Smooth muscle cell of the brain vasculature (primary cell): ENCODE measurements around the gene TMEM184C.

ENCODE experiments used
- DNase-seq: peaks from one replicate; pipeline ENCODE4 v3.0.0-alpha.2; 2012; ENCODE audit warnings: low read depth, low spot score

Gene TMEM184C

DNA sequence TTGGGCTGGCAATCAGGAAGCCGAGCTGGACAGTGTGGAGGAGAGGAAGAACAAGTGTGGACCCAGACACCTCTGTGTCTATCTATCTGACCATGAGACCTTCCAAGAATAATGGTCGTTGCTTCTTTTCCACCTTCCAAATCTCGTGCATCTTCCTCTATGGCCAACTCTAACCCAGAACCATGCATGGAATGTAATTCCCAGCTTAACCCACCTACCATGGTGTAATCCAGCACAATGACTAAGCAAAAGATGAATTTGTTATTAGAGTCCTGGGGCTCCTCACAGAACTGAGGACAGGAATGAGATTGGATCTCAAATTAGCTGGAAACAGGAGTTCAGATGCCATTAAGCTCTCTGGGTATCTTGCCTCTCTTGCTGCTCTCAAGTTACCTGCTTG is 17.4 kb upstream of the TMEM184C start:
- no peak for DNase-seq

DNA sequence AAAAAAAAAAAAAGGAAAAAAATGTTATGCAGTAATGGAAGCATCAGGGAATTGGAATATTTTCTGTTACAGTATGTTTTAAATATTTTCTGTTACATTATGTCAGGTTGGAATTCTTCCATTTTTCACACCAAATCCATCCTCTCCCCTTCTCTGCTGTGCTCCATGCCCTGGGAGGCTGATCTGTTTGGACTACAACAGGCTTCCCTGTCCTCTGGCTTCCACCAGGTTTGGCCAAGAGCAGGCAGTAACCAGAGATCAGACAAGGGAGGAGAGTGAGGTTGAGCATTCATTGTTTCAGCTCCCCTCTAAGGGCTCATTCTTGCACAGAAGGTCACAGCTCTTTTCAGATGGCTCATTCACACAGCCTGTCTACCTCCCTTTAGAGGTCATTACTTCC is 11.7 kb upstream of the TMEM184C start:
- DNase-seq: no peak

DNA sequence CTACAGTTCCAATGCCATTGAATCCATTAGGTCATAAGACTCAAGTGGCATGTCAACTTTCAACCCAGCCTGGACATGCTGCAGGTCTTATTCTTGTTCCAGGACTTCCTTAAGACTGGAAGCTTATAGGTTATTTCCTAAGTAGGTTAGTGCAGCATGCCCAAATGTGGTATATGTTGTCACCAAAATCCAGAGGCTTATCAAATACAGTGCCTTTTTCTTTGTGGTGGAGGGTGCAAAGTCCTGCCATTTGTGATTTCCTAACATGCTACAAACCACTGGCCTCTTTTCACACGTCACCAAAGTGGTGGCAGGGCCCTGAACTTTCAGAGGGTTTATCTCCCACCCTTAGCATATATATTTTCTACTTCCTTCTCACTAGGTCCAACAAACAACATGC is 9.7 kb upstream of the TMEM184C start:
- no peak for DNase-seq

DNA sequence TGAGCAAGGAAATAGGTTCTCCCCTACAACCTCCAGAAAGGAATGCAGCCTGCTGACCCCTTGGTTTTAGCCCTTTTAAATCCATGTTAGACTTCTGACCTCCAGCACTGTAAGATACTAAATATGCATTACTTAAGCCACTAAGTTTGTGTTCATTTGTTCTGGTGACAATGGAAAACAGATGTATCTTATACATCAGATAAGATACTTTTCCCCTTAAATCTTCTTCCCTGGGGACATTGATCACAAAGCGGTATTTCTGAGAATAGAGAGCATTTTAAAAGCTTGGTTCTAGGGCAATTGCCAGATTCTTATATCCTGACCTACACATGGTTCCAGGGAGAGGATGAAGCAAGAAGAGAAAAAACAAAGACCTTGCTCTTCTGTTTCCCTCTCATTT is 6.5 kb upstream of the TMEM184C start:
- no peak for DNase-seq

DNA sequence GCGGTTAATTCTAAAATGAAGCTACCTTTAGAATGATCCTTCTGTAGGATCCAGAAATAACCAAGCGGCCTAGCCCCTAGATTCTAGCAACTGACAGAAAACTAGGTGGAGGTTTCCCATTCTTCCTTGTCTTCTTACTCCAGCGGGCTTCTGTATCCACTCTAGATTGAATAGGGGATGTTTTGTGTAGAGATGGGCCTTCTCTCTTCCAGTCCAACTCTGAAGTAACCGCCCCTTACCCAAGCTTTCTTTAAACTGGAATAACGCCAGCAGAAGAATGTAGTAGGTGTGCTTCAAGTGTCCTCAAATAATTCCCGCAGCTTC is 386 bp upstream of the TMEM184C start:
- DNase-seq: no peak

DNA sequence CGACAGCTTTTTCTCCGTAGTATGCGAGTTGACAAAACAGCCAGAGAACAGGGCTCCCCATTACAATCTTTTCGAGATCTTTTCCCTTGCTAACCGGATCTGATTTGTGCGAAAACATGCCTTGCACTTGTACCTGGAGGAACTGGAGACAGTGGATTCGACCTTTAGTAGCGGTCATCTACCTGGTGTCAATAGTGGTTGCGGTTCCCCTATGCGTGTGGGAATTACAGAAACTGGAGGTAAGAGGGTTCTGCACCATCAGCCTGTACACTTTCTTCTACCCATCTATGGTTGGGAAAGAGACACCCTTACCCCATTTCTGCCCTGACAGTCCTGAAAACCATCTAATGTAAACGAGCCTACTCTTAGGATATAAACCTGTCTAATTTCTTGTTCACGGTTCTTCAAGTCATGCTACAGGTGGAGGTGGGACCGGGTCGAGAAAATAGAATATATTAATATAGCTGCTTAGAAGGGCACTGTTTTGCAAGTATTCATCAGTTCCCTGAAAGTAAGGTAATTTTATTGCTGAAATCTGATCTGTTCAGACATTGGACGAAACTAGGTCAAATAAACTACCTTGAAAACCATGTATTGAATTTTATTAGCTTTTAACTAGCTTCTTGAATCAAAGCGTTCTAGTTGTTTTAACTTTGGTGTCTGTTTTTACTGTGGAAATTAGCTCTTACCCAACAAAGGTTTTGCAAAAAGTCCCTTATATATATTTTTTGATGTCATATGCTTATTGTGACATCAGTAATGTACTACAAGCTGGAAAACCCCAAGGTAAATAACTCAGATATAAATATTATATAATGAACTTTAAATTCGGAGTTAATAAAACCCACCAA is 869 bp downstream of the TMEM184C start:
- DNase-seq: no peak

DNA sequence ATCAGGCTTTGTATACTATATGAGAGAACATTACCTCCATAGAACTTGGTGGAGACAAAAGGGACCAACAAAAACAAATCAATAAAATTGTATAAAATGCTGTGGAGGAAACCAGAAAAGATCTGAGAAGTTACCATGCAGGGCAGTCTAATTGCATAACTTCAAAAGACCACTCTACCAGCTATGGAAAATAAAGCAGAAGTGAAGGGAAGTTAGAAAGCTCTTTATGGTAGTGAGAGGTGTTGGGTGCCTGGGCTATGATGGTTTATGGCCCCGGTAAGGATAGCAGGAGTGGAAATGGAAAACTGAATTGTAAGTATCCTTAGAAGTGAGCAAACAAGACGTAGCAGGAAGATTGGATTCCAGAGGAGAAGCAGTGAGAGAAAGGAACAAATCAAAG is 3.1 kb downstream of the TMEM184C start:
- DNase-seq: no peak

DNA sequence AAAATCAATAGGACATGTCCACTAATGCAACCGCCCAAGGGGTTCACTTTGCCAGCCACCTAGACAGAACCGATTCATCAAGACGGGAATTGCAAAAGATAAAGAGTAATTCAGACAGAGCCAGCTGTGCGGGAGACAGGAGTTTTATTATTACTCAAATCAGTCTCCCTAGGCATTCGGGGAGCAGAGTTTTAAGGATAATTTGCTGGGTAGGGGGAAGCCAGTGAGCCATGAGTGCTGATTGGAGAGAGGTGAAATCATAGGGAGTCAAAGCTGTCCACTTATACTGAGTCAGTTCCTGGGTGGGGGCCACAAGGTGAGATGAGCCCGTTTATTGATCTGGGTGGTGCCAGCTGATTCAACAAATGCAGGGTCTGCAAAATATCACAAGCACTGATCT is 8.5 kb downstream of the TMEM184C start:
- no peak for DNase-seq

DNA sequence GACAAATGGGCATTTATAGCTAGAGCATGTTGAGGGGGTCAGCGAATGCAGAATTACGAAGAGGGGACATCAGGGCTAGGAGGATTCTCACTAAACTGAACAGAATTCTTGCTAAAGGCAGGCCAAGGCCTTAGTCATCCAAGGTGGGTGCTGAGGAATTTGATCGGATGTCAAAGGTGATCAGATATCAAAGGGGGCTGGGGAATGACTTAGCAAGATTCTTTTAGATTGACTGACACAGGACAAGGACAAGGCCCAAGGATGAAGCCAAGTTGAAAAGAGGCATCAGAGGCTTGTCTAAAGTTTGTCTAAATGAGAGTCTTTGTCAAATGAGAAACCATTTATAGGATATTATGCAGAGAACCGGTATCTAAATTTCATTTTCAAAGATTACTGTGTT is 9.7 kb downstream of the TMEM184C start:
- no peak for DNase-seq

DNA sequence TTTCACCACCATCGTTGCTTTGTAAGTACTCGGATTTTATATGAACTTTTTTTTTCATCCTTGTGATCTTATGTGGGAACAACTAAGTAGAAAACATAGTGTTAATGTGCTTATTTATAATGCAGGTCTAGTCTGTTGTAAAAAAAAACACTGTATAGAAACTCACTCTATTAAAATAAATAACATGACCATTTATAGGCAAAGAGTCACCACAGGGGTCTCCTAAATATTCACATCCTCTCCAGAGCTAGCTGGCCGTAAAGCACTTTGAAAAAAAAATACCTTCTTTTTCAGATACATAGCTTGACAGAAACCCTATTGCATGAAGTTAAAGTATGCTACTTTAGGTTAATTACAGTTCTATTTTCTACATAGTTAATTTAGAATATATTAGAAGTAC is 11.2 kb downstream of the TMEM184C start:
- no peak for DNase-seq

DNA sequence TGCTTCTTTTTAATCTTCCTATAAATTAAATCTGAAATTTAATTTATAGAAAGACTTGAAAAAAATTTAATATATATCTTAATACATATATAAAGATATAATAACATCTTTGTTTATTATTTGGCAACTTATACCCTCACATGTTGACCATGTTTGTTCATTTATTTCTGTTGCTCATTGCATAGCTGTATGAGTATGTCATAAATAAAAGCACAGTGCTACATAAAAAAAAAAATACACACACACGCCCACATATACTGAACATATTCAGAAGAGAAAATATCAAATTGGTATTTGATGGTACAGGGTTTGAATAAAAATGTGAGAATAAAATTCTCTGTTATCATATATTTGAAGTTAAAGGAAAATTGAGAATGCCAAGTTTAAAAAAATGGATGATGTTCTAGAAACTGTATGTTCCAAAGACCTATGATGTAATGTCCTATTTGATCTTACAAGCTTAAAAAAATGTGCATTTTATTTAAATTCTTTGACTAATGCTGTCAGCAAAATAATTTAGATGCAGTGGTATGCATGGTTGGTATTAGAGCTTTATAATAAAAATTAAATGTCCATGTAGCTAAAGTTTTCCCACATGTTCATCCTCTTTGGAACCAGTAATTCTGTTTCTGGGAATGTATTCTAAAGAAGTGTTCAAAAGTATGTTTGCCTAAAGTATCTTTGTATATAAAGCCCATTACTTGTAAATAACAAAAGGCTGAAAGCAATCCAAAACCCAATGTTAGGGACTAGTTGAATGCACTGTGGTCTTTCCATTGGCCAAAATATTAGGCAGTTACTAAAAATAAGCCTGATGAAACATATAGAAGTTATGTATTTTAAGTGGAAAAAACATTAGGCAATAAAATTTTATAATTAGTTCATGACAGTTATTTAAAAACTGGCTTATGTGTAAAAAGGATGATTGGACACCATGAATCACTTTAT is 12.9 kb downstream of the TMEM184C start:
- DNase-seq: no peak

DNA sequence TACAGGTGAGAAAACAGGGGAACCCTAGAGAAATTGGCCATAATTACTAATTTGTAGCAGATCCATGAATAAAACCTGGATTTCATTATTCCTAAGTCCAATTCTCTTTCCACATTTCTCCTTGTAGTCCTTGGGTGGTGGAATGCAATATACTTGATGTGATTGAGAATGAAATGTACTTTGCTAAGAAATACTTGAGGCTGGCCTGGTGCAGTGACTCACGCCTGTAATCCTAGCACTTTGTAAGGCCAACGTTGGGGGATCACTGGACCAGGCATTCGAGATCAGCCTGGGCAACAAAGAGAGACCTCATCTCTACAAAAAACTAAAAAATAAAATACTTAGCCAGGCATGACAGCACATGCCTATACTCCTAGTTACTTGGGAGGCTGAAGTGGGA is 15.9 kb downstream of the TMEM184C start:
- DNase-seq: no peak

DNA sequence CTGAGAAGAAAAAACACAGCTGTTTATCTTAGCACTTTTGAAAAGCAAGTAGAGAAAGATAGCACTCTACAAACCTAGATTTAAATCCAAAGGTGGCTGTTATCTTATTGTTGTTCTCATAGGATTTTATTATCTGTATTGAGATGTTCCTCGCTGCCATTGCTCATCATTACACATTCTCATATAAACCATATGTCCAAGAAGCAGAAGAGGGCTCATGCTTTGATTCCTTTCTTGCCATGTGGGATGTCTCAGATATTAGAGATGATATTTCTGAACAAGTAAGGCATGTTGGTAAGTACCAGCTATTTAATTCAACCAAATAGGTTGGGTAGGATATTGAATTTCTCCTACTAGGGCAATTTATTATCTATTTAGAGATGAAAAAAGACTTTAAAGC is 16.4 kb downstream of the TMEM184C start:
- DNase-seq: no peak

DNA sequence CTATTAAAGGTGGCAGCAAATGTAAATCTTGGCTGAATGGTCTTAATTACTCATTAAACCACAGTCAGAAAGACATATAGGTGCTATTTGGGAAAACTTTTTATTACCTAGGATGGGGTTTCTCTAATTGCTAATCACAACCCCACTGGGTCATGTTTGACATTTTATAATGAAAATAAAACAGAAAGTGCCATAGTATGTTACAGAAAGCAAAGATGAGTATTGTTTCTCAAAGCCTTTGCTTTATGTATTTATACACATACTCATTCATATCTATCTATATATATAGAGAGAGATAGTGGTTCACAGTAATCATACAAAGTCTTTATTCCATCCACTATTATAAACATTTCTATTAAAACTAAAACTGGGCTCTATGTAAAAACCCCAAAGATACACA is 18.2 kb downstream of the TMEM184C start:
- DNase-seq: no peak

DNA sequence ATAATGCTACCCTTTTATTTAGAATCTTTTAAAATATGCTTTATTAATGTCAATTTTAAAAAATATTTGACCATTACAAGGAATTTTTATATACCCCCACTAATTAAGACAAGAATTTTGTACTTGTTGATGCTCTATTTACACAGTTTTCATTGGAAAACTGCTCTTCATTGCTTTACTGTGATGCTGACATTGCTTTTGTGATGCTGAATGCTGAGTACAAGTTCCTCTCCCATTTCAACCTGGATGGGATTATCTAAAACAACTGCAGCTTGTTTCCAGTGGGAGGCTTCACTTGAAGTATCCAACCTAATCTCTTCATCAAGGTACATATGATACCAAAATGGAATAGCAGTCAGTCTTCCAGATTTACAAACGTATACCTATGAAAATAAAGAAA is 21.2 kb downstream of the TMEM184C start:
- no peak for DNase-seq

DNA sequence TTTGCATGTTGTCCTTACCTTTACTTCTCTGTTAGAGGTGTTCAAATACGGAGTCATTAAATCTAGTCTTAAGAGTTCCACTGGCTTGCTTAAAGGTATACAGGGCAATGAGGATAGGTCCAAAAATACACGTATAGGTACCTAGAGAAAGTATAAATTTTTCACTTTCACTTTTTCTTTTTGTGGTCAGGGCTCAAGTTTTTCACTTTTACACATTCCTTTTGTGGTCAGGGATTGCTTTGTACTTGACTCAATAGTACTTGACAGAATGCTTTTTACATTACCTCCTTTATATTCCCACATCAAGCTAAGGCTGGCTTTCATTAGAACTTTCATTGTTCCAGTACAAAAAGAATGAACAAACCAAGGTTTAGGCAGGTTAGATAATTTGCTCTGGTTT is 21.7 kb downstream of the TMEM184C start:
- DNase-seq: no peak

DNA sequence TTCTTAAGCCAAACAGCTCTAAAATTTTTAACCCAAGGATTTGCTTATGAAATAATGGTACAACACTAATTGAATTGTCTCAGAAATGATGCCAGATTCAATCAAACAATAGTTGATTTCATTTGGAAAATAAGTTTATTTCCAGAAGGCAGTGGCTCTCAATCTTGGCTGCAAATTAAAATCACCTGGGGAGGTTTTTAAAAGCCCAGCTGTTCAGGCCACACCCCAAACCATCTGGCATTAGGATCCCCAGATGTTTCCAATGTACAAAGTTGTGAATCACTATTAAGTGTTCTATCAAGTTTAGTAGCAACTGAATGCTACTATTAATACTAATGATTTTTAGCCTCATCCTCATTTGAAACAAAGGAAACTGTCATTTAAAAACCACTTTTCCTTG is 22.2 kb downstream of the TMEM184C start:
- no peak for DNase-seq

DNA sequence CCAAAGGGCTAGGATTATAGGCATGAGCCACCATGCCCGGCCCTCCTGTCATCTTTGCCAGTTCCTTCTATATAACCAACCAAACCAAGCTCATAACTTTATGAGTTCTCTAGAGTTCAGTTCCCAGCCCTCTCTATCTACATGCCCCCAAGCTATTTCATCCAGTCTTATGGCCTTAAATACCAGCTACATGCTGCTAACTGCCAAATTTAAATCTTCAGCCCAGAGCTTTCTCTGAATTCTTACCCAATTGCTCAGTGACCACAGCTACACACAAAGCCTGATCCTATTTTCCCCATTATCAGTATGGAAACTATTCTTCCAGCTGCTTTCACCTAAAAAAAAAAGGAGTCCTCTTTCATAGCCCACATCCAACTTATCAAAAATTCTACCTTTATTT is 23.1 kb downstream of the TMEM184C start:
- no peak for DNase-seq

DNA sequence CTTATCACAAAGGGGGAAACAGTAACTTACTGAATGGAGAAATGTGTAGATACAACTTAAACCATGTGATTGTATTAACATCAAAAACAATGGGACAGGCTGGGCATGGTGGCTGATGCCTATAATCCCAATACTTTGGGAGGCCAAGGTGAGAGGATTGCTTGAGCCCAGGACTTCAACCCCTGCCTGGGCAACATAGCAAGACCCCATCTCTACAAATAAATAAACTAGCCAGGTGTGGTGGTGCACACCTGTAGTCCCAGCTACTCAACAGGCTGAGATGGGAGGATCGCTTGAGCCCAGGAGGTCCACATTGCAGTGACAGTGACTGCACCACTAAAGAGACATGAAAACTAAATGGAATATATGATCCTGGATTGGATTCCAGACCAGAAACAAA is 26.4 kb downstream of the TMEM184C start:
- no peak for DNase-seq

DNA sequence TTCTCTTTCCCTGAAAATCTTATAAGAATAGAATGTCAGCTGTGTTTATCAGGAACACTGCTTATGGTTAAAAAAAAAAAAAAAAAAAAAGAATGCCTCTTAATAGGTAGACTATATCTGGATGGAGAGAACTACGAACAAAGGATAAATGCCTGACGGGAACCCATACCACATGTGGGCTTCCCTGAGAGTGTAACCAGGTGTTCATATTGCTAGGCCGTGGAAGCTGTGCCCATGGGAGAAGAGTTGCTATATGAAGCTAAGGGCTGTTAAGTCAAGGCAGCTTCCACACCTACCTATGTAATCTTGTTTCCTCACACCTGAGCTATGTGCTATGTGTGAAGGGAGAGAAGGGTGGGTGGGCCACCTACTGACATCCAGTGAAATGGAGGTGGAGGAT is 27.3 kb downstream of the TMEM184C start:
- DNase-seq: no peak

DNA sequence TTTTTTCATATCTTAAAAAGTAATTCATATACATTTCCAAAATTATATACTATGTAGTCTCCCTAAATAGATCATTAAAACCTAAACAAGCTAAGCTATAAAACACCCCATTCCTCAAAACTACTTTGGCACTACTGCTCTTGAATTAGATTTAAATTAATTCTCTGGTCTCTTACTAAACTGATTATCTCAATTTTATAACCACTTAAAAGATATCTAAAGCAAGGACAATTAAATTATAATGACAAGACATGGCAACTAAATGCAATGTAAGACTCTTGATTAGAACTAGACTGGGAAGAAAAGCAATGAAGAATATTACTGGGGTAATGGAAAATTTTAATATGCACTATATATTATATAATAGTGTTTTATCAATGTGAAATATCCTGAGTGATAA is 27.9 kb downstream of the TMEM184C start:
- no peak for DNase-seq

DNA sequence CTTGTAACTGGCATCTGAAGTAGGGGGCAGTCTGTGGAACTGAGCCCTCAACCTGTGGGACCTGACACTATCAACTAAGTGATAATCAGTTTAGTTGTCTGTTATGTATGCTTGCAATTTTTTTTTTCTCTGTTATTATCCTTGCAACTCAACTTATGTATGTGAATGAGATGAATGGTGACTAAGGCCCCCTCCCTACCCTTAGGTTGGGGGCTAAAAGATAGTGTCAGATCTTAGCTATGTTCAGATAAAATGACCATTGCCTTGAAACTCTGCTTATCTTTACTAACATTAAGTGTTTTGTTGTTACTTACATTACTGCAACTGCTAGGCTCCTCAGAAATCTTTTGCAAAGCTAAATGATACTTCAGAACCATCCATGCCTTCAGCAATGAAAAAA is 31.5 kb downstream of the TMEM184C start:
- no peak for DNase-seq

DNA sequence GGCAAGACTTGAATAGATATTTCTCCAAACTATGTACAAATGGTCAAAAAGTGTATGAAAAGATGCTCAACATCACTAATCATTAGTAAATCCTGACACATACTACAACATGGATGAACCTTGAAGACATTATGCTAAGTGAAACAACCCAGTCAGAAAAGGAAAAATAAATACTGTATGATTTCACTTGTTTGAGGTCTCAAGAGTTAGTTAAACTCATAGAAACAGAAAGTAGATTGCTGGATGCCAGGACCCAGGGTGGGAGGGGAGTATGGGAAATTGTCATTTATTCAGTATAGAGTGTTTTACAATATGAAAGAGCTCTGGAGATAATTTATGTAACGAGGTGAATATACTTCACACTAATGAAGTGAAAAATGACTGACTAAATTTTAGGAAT is 34.4 kb downstream of the TMEM184C start:
- no peak for DNase-seq
